Kidney epithelial cell (primary cell): Measurements from ENCODE around the gene DENND4B. TPM values are rescaled to one million over a fixed set of nuclear protein-coding genes. Genes with fewer than 3 reads are reported as not detected.
A peak's percentile ranks its signal among the peaks of the same experiment; 100 is the strongest.
"Not testable (repeated sequence)": the region's sequence is repeated elsewhere in the genome, so short reads cannot be mapped to it uniquely, and the experiment has no call there.

ENCODE experiments used
- DNase-seq: peaks from one replicate; pipeline ENCODE4 v3.0.0-alpha.2; 2010; ENCODE audit warnings: low read depth
- H3K27me3 ChIP-seq: 2 replicates; pipeline ENCODE4 v1.6.0; 2011; ENCODE audit warnings: low read length; ENCODE audit not compliant: control insufficient read depth, insufficient read depth
- H3K36me3 ChIP-seq: 2 replicates; pipeline ENCODE4 v1.5.1; 2011; ENCODE audit warnings: low read length; ENCODE audit not compliant: control insufficient read depth, insufficient read depth
- H3K4me3 ChIP-seq: 2 replicates; pipeline ENCODE4 v1.5.1; 2011; ENCODE audit warnings: low read depth, mild to moderate bottlenecking, control low read depth, low read length
- CTCF ChIP-seq: IDR thresholded peaks from 2 replicates; pipeline ENCODE4 v1.5.1; 2011; ENCODE audit warnings: mild to moderate bottlenecking, moderate library complexity, low read length, control low read depth, inconsistent platforms; ENCODE audit not compliant: insufficient read depth, poor library complexity, severe bottlenecking
- total RNA-seq: library from RNA; depleted of rRNA; stranded (reverse); fragments of >200 nt; gene quantifications from 2 replicates; pipeline ENCODE4 v1.2.3, GENCODE V29; 2015

Gene DENND4B
- total RNA-seq, 1 donor from 2014 or later: 25.1 TPM

GRCh38 chr1:153921803-153922075, 24.8 kb downstream of the DENND4B start:
- peak overlapping the region; percentile 84 for H3K4me3 ChIP-seq
- DNase-seq: no peak
- H3K27me3 ChIP-seq: no peaks in the 10 kb centered on the region
- no peaks in the 10 kb centered on the region for H3K36me3 ChIP-seq
- no peak for TF ChIP-seq CTCF

GRCh38 chr1:153921080-153921802, 25.3 kb downstream of the DENND4B start:
- DNase-seq: no peak
- TF ChIP-seq CTCF: no peak
- no peaks in the 10 kb centered on the region for H3K36me3 ChIP-seq
- no peaks in the 10 kb centered on the region for H3K27me3 ChIP-seq
- H3K4me3 ChIP-seq: peak overlapping the region; percentile 84

GRCh38 chr1:153919876-153920852, 26.4 kb downstream of the DENND4B start:
- TF ChIP-seq CTCF: peak; percentile 27
- no peak overlapping the region for H3K4me3 ChIP-seq
- no peak for DNase-seq

GRCh38 chr1:153916297-153916696, 30.2 kb downstream of the DENND4B start:
- Histone ChIP-seq H3K36me3 (no peaks in the 10 kb centered on the region), H3K4me3 (no peak overlapping the region), H3K27me3 (no peaks in the 10 kb centered on the region)
- no peak for DNase-seq
- no peak for TF ChIP-seq CTCF

More at GRCh38 chr1:153919876-153920852, 26.4 kb downstream of the DENND4B start:
- Histone ChIP-seq H3K36me3 (no peaks in the 10 kb centered on the region), H3K27me3 (no peaks in the 10 kb centered on the region)

- TF ChIP-seq CTCF: no peak
- DNase-seq: no peak
- Histone ChIP-seq H3K27me3 (no peaks in the 10 kb centered on the region), H3K36me3 (no peaks in the 10 kb centered on the region), H3K4me3 (no peak overlapping the region)
Observed at GRCh38 chr1:153912349-153912748, 34.2 kb downstream of the DENND4B start.

- not testable (repeated sequence) for H3K36me3 ChIP-seq, H3K4me3 ChIP-seq, DNase-seq, H3K27me3 ChIP-seq
Observed at GRCh38 chr1:153910560-153910959, 36.0 kb downstream of the DENND4B start.
